Activated CD4-positive, alpha-beta T cell treated with anti-CD3 and anti-CD28 coated beads for 48 hours (primary cell): Measurements from ENCODE around the gene MEX3D.
"Not testable (repeated sequence)": the region's sequence is repeated elsewhere in the genome, so short reads cannot be mapped to it uniquely, and the experiment has no call there.

ENCODE experiments used
- DNase-seq: peaks from one replicate; pipeline ENCODE4 v3.0.0-alpha.2; 2020

Gene MEX3D

DNA sequence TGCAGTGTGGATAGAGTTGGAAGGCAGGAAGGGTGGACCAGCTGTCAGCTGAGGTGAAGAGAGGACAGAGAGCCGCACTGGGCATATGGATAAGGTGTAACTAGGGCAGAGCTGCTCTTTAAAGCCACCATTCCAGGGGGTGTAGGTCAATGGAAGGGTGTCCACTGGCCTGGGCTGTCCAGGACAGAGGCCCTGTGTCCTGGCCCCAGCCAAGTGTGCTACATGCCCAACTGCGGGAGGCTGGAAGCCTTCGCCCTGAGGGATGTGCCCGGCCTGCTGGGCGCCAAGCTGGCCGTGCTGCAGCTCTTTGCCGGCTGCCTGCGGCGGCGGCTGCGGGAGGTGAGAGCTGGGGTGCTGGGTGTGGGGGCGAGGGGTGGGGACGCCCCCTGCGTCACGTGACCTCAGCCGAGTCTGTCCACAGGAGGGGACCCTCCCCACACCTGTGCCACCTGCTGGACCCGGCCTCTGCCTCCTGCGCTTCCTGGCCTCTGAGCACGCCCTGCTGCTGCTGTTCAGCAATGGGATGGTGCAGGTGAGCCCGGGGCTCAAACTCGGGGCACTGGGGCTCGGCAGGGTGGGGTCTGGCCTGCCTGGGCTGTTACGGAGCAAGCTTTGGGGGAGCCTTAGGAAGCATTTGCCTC is 34.5 kb downstream of the MEX3D start:
- DNase-seq = no peak

DNA sequence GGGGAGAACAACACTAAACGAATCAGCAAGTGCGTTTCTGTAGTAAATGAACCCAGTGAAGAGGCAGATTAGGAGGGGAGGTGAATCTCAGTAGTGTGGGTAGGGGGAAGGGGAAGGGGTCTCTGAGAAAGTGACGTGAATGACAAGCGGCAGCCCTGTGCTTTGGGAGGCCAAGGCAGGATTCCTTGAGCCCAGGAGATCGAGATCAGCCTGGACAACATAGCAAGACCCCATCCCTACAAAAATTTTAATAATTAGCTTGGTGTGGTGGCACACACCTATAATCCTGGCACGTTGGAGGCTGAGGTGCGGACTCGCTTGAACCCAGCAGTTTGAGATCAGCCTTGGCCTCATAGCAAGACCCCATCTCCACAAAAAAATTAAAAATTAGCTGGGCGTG is 36.1 kb downstream of the MEX3D start:
- DNase-seq = no peak

DNA sequence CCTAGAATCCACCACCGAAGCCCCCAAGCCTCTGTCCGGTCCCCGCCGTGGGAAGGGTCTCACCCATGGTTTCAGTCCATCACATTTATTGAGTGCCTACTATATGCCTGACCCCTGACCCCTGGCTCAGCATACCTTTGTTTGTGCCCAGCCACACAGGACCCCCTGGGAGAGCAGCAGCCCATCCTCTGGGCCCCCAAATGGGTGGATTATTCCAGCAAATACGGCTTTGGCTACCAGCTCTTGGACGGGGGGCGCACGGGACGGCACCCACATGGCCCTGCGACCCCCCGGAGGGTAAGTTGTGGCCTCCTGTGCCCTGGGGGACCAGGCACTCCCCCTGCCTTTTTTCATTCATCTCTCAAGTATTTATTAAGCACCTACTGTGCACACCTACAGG is 36.5 kb downstream of the MEX3D start:
- no peak for DNase-seq

DNA sequence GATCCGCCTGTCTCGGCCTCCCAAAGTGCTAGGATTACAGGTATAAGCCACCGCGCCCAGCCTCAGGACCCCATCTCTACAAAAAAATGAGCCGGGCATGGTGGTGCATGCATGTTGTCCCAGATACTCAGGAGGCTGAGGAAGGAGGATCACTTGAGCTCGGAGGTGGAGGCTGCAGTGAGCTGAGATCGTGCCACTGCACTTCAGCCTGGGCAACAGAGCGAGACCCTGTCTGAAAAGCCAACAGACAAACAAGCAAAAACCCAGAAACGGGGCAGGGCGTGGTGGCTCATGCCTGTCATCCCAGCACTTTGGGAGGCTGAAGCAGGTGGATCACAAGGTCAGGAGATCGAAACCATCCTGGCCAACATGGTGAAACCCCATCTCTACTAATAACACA is 37.3 kb downstream of the MEX3D start:
- DNase-seq = not testable (repeated sequence)

DNA sequence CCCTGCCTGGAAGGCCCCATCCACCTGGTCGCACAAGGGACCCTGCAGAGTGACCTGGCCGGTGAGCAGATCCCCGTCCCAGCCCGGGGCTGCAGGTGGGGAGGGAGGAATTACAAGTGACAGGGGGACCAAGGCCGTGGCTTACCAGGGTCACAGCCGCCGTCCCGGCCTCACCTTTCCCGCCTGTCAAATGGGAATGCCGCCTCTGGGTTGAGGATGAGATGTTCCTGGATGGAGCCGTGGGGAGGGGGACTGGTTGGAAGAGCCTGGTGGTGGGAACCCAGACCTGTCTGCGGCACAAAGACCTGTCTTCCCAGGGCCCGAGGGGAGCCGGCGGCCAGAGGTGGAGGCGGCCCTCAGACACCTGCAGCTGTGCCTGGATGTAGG is 38.7 kb downstream of the MEX3D start:
- DNase-seq = no peak

DNA sequence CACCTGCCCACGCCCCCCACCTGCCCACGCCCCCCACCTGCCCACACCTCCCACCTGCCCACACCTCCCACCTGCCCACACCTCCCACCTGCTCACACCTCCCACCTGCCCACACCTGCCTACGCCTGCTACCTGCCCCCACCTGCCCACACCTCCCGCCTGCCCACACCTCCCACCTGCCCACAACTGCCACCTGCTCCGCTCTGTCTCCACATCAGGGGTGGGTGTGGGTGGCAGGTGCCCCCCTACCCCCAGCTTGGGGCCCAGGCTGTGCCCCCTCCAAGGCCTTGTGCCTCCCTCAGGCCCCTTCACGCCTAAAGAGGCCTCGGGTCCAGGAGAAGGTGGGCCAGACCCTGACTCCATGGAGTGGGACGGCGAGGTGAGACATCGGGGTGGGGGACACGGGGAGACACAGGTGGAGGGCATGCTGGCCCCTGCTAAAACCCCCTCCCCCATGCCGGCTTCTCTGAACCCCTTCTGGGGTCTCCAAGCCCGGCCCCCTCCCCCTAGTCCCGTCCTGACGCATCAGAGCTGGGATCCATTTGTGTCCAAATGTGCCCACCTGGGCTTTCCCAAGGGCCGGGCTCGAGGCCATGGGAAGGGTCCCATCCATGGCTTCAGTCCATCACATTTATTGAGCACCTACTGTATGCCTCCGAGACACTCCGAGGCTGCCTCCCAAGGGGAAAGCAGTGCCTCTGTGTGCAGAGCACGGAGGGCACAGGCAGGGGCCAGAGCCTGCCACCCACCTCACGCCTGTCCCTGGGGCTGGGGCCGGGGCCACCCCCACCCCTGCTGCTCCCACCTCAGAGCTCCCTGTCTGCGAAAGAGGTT is 39.3 kb downstream of the MEX3D start:
- DNase-seq = no peak

DNA sequence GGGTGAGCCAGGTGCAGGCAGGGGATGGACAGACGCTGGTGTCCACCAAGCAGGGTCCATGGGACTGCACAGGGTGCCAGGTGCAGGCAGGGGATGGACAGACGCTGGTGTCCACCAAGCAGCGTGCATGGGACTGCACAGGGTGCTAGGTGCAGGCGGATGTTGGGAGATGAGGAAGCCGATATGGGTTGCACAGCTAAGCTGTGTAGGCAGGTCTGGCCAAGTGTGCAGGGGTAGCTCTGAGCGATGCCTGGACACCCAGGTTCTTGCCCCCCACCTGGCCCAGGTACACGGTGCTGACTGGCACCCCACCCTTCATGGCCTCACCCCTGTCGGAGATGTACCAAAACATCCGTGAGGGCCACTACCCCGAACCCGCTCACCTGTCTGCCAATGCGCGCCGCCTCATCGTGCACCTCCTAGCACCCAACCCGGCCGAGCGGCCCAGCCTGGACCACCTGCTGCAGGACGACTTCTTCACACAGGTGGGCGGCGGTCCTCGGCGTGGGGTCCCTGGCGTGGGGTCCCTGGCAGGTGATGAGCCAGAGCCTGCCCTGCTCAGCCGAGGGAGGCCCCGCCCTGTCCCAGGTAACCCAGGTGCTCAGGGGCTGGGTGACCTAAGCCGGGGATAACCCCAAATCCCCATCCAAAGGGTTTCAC is 40.3 kb downstream of the MEX3D start:
- DNase-seq = no peak

DNA sequence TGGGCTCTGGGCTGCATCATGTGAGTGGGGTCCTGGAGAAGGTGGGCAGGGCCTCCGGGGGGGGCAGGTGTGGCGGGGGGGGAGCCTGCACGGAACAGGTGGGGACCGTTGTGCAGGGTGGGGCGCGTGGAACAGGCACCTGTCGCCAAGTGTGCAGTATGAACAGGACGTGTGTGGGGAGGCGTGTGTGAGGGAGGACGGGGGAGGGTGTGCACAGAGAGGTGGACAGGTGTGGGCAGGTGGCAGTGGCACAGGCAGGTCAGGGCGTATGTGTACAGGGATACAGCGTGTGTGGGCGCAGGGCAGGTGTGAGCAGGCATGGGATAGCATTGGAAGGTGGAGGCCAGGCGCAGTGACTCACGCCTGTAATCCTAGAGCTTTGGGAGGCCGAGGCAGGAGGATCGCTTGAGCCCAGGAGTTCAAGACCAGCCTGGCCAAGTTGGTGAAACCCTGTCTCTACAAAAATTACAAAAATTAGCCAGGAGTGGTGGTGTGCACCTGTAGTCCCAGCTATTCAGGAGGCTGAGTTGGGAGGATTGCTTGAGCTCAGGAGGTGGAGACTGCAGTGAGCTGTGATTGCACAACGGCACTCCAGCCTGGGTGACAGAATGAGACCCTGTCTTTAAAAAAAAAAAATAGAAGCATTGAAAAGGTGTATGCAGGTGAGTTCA is 41.0 kb downstream of the MEX3D start:
- no peak for DNase-seq

DNA sequence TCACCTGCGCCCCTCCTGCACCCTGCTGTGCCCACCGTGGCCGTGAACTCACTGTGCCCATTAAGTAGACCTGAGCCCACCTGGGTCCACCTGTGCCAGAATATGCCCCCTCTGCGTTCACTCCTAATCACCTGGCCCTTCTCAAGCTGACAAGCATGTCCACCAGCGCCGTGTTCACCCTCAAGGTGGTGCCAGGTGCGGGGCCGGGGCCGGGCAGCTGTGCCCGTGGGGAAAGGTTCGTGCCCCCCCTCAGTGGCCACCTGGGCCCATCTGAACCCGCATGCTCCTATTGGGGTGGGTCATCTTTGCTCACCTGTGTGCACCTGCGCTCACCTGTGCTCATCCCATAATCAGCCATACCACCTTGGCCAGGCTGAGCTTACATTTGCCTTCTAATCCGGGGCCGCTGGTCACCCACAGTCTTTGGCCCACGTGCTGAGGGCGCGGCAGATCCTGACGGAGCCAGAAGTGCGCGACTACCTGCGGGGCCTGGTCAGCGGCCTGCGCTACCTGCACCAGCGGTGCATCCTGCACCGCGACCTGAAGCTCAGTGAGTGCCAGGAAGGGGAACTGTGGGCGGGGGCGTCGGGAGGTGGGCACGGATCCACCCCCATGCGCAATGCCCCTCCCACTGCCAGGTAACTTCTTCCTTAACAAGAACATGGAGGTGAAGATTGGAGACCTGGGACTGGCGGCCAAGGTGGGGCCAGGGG is 41.9 kb downstream of the MEX3D start:
- DNase-seq = no peak

DNA sequence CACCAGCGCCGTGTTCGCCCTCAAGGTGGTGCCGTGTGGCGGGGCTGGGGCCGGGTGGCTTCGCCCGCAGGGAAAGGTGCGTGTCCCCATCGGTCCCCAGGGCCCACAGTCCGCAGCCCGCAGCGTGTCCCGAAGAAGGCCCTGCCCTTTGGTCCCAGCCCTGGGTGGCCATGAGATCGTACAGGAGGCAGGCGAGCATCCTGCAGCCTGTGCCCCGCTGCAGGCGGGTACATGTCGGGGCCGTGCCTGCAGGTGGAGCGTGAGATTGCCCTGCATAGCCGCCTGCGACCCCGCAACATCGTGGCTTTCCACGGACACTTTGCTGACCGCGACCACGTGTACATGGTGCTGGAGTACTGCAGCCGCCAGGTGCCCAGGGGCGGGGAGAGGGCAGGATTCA is 42.8 kb downstream of the MEX3D start:
- no peak for DNase-seq

DNA sequence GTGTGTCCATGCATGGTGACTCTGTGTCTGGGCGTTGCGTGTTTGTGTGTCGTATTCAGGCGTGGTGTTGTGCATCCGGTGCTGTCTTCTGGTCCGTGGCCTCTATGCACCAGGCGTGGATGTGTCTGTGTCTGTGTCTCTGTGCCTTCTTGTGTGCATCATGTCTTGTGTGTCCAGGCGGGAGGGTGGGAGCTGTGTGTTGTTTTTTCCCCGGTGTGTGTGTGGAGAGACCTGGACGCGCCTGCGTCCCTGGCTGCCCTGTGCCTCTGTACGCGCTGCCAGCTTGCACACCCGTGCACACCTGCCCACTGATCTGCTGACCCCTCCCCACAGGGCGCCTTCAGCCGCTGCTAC is 43.2 kb downstream of the MEX3D start:
- DNase-seq = no peak

DNA sequence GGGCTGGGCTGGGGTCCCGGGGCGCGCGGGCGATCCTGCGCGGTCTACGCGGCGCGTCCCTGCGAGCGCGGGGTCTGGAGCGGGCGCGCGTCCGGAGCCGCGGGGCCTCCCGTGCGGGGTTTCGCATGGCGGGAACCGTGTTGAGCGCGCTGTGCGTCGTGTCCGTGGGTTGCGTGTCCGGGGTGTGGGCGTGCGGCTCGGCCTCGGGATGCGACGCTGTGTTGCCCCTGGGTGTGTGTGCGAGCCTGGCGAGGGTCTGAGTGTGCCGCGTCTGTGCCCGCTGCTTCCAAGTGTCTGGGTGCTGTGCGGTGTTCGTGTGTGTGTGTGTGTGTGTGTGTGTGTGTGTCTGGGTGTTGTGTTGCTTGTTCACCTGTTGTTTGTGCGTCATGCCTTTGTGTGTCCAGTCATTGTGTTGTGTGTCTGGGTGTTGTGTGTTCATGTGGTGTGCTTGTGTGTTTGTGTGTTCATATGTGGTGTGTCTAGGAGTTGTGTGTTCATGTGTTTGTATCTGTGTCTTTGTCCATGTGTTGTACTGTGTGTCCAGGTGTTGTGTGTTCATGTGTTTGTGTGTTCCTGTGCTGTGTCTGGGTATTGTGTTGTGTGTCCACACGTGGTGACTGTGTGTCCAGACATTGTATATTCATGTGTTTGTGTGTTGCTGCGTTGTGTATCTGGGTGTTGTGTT is 43.7 kb downstream of the MEX3D start:
- no peak for DNase-seq

DNA sequence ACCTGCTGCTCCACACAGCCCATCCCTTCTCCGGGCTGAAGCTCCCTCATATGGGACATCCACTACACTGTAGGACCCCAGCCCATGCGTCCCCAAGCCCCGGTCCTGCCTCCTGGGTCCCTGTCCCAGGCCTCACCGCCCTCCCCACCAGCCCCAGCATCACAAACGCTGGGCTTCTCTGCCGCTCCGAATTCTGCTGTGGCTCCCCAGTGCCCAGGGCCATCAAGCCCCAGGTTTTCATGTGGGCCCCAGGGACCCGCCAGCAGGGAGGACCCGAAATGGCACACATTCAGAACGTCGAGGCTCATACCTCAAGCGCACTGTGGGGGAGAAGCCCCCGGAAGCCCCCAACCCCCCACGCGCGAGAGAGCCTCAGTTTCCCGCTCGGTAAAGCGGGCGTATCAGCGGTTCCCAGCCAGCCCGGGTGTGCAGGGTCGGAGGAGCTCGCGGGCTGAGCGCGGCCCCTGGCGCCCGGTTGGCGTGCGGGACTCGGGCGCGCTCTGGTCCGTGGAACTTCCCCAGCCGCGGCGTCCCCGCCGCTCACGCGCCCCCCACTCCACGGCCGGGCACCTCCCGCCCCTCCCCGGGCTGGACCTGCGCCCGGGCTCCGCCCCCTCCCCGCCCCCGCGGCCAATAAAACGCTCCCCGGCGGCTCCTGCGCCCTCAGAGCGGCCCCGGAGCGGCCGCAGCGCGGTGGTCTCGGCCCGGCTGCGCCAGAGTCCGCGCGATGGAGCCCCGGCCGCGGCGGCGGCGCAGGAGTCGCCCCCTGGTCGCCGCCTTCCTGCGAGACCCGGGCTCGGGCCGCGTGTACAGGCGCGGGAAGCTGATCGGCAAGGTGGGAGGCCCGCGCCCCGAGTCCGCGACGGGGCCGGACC is 44.5 kb downstream of the MEX3D start, which contains the start of gene PLK5:
Gene PLK5 (plus strand): TSS at position 666 of the 875 bp plus-strand sequence. CDS start 2,920 bp downstream, outside the sequence.
- DNase-seq = no peak

DNA sequence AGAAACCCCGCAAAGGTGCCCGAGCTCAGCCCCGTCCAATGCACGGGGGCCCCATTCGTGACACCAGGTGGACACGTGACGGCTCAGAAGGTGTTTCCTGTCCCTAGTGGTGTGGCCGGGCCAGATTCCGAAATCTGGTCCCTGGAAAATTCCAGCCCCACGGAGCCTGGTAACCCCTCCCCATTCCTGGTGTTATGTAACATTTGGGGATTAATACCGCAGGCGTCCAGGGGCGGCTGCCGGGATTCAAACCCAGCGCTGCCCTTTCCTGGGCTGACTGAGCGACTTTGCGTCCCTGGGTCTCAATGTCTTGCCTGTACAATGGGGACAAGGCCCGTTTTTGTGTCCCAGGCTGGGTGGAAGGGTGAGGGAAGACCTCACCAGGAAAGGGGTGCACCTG is 45.3 kb downstream of the MEX3D start:
- DNase-seq = no peak

DNA sequence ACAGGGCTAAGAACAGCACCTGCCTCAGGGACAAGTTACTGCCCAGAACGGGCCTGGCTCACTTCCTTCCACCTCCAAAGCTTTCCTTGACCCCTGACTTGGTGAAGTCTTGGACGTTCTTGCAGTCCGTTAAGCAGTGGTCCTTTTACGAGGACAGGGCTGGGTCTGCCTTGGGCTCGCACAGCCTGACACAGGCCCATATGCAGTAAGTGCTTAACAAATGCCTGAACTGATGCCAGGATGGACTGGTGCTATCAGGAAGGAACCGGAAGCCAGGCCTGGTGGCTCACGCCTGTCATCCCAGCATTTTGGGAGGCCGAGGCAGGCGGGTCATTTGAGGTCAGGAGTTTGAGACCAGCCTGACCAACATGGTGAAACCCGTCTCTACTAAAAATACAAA is 46.1 kb downstream of the MEX3D start:
- no peak for DNase-seq

DNA sequence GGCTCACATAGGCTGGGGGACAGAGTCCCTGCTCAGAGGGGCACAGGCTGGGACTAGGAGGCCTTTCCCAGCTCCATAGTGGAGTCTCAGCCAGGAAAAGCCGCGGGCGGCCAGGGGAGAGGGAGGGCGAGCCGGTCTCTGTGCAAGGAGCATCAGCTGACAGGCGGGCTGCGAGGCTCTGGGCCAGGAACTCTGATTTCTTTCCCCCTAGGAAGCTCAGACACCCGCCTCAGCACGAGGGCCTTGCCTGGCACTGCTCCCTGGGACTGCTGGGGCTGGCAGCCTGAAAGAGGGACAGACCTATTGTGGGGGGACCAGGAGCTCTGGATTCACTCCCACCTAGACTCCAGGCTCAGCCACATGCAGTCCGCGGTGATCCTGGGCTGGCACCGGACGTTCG is 46.5 kb downstream of the MEX3D start:
- DNase-seq = no peak

DNA sequence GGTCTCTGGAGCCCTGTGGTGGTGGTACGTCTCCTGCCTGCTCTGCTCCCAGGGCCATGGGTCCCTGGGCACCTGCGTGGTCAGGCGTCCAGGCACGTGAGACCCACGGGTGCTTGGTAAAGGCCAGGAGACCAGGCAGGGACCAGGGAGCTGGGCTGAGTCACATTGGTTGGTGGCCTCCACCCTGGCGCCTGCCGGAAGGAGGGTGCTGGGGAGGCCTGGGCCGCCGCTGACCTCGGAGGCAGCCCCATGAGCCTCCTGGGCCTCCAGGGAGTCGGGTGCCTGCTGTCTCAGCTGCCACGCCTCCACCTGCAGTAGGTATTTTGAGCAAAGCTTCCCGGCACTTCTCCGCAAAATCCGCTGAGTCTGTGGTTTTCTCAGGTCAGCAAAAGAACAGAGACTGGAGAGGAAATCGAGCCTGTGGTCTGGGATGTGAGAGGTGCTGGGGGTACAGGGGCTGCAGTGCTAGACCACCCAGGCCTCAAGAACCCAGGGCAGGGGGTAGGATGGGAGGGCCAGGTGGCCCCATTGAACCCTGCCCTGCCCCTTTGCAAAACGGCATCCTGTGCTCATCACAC is 47.8 kb downstream of the MEX3D start:
- no peak for DNase-seq

DNA sequence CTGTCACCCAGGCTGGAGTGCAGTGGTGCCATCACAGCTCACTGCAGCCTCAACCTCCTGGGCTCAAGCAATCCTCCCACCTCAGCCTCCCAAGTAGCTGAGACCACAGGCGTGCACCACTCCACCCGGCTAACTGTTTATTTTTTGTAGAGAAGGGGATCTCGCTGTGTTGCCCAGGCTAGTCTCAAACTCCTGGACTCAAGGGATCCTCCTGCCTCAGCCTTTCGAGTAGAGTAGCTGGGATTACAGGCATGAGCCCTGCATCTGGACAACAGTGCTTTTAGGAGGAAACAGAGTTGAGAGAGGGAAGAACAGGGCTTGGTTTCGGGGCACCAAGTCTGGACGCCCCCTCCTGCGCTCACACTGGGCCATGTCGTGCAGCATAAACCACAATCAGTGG is 48.3 kb downstream of the MEX3D start:
- not testable (repeated sequence) for DNase-seq

DNA sequence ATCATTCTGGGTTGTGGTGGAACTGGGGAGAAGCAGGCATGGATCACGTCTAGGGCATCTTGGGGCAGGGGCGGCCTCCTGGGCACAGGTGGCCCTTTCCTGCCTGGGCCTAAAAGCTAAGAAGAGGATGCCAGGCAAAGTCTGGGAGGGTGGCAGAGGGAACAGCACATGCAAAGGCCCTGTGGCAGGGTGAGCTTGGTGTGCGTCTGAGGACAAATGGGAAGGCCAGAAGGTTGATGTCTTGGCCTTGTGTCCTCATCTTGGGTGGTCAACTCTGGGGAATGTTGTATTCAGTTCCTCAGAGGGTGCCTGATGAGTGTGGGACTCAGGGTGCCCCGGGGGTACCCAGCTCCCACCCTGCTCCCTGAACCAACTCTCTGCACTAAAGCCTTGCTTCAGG is 49.7 kb downstream of the MEX3D start:
- no peak for DNase-seq

DNA sequence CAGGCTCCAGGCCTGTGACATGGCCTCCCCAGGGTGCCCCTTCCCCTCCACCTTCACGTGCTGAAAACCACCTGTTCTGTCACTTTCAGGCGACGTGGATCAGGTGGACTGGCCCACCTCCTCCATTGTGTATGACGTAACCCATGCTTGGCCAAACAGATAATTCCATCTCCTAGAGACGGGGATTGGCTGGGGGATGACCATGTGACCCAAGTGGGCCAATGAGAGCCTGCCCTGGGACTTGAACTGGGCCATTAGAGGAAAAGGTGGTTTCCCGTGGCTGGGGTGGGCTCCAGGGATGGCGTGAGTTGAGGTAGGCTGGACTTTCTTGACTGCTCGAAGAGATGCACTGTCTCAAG is 51.8 kb downstream of the MEX3D start:
- DNase-seq = no peak
